Nucleus accumbens (tissue), 56 donors: ENCODE data around the gene EPG5.
"Not testable (repeated sequence)": the region's sequence is repeated elsewhere in the genome, so short reads cannot be mapped to it uniquely, and the experiment has no call there.

Experiments
- DNase-seq, 56 donors: peaks; one replicate each; lab custom pipeline; 2025; lab: John Stamatoyannopoulos, UW

The EPG5 gene

DNA sequence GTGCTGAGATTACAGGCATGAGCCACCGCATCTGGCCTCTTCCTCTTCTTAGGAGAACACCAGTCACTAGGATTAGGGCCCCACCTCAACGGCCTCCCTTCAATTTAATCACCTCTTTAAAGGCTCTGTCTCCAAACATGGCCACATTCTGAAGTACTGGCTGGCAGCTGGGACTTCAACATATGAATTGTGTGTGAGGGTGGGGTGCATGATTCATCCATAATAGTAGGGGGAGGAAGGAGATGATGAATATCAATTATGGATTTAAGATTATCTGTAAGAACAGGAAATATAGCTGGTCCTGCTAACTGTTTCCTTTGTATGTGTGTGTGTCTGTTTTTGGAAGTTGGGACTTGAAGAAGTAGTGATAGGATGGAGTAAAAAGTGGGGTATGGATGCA lies 14.7 kb upstream of the EPG5 start:
- DNase-seq = no peak

DNA sequence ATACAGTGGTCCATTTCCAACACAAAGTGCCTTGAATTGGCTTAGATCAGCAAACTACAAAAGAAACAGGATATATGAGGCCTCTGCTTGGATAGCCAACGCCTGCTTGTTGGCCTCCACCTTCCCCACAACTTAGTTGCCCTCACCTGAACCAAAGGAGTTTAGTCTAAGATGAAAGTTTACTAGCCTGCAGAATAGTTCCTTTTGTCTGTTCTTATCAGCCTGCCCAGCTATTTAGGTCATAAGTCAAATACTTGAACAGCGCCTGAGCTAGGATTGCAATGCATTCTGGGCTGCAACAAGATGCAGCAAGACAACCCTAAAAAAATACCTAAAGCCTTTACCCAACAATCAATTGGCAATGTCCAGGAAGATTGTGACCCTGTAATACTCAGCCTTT lies 13.1 kb upstream of the EPG5 start:
- DNase-seq = no peak

DNA sequence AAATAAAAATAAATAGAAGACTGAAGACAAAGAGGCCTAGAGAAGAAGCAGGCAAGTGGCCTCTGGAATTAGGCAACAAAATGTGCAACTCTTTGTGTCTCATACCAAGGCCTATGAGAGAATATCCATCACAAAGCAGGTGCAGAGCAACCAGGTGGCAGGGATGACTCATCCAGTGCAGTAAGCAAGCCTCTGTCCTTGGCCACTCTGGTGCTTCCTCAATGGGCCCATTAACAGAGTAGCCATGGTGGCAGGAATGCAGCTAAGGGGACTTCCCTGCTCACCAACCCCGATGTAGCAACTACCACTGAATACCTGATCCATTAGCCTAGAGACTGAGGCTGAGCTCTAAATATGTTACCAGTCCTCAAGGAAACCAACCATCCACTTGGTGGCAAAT lies 11.0 kb upstream of the EPG5 start:
- DNase-seq = no peak

DNA sequence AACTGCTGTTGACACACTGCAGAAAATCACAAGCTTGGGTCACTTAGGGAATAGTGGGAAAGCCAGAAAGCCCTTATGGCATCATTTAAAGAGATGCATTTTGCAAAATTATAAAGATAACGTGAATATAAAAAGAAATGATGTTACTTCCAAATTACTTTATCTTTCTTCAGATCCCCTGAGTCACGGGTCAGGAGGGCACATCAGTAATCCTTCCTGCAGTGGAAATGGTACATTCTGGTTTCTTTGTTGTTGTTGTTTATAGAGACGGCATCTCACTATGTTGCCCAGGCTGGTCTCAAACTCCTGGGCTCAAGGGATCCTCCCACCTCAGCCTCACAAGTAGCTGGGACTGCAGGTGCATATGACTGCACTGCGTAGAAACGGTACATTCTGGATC lies 9.8 kb upstream of the EPG5 start:
- DNase-seq = no peak

DNA sequence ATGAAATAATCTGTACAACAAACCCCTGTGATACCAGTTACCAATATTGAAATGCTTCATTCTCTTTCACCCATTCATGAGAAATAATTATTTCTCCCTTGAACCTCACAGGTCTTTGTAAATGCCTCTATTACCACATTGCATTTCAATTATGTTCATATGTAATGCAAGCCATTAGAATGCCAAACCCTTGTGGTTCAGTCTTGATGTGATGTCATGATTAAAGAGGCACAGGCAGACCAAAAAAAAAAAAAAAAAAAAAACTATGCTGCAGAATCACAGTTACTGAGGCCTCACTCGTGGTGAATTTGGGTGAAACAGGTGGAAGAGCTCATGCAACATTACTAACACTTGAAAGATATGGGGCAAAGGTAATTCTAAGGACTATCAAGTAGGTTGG lies 9.4 kb upstream of the EPG5 start:
- DNase-seq = no peak

DNA sequence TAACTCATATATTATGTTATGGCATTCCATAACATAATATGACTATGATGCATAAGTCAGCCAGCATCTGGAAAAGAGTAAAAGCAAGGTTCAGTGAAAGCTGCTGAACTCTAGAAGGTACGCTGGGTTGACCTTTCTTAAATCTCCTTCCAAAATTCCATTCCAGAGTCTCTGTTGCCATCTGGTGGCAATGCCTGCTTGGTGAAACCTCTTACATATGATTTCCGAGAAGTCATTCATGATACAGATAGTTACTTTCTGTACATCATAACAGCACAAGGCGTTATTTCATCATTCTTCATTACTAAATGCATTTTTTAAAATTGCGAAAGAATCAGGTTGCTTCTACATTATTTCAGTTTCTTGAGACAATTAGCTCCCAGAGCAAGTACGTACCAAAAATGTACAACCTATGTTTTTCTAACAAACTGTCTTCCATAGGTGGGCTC lies 7.0 kb upstream of the EPG5 start:
- peak in 34 of 56 donors; percentile 1 to 74 (median 10) for DNase-seq

DNA sequence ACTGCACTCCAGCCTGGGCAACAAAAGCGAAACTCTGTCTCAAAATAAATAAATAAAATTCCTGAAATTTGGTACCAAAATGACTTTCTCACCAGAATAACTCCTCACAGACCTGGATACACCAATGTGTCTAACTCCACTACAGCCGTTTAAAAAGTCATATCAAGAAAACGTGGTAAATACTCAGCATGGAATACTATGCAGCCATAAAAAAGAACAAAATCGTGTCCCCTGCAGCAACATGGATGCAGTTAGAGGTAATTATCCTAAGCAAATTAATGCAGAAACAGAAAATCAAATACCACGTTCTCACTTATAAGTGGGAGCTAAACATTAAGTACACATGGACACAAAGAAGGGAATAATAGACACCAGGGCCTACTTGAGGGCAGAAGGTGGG lies 2.2 kb downstream of the EPG5 start:
- DNase-seq = not testable (repeated sequence)

DNA sequence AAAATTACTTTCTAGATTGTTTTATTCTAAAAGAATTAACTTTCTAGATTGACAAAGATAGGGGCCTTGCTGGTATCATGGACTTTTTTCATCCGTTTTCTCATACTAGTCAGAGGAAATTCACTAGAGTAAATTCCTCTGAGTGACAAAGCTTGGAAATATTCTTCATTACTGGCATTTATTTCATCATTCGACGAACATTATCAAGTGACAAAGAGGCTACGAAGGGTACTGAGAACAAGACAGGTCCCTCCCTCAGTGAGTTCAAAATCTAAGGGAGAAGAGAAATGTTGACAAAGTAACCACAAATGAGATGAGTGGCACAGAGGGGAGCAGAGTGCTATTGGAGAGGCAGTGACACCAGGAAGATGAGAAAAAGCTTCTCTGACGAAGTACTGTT lies 4.3 kb downstream of the EPG5 start:
- no peak for DNase-seq

DNA sequence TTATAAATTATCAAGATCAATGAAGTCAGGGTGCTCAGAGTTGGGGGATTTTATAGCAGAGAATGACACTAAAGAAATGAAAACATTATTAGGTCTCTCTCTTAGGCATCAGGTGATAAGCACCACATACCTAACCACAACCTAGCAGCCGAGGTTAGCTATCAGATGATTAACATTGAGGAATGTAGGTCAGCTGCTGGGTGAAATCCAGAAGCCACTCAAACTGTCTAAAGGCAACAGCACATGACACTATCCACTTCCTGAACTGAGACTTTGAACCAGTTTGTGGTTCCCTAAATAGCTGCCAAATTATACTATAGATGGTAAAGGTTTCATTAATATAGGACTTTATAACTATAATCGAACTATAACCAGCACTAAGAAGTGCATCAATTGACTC lies 4.7 kb downstream of the EPG5 start:
- DNase-seq = no peak

DNA sequence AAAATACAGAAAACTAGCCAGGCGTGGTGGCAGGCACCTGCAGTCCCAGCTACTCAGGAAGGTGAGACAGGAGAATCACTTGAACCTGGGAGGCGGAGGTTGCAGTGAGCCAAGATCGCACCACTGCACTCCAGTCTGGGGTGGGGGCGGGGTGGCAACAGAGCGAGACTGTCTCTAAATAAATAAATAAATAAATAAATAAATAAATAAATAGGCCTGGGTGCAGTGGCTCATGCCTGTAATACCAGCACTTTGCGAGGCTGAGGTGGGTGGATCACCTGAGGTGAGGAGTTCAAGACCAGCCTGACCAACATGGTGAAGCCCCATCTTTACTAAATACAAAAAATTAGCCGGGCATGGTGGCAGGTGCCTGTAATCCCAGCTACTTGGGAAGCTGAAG lies 7.6 kb downstream of the EPG5 start:
- DNase-seq = not testable (repeated sequence)

DNA sequence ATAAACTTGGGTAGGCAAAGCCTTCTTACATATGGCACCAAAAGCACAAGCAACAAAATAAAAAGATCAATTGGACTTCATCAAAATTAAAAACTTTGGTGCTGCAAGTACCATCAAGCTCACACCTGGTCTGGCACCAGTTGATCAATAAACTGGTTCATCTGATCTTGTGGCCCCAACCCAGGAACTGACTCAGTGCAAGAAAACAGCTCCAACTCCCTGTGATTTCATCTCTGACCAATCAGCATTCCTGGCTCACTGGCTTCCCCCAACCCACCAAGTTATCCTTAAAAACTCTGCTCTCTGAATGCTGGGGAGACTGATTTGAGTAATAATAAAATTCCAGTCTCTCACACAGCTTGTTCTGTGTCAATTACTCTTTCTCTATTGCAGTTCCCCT lies 8.4 kb downstream of the EPG5 start:
- no peak for DNase-seq

DNA sequence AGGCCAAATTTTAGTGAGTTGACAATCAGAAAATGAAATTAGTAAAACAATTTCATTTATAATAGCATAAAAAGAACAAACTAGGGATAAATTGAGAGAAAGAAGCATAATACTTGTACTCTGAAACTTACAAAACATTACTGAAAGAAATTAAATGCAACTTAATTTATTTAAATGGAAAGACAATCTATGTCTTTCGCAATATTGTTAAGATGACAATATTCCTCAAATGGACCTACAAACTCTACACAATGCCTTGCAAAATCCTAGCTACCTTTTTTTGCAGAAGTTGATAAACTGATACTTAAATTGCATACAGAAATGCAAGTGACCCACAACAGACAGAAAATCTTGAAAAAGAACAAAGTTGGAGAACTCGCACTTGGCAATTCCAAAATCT lies 9.1 kb downstream of the EPG5 start:
- no peak for DNase-seq

DNA sequence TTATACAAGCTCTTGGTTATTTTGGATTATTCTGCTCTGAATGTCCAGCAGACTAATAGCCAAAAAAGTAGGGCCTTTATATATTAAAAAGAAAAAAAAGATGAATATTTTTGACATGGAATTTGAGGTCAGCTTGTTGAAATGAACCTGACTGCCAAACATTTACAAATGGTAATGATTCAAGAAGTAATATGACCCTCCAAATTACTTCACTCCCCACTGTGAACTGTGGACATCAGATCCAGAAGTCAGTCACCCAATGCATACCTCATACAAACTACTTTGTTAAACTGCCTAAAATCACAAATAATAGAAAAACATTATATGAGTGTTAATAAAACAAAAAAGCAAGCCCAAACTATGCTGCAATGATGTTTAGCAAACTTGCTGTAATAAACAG lies 10.0 kb downstream of the EPG5 start:
- no peak for DNase-seq

DNA sequence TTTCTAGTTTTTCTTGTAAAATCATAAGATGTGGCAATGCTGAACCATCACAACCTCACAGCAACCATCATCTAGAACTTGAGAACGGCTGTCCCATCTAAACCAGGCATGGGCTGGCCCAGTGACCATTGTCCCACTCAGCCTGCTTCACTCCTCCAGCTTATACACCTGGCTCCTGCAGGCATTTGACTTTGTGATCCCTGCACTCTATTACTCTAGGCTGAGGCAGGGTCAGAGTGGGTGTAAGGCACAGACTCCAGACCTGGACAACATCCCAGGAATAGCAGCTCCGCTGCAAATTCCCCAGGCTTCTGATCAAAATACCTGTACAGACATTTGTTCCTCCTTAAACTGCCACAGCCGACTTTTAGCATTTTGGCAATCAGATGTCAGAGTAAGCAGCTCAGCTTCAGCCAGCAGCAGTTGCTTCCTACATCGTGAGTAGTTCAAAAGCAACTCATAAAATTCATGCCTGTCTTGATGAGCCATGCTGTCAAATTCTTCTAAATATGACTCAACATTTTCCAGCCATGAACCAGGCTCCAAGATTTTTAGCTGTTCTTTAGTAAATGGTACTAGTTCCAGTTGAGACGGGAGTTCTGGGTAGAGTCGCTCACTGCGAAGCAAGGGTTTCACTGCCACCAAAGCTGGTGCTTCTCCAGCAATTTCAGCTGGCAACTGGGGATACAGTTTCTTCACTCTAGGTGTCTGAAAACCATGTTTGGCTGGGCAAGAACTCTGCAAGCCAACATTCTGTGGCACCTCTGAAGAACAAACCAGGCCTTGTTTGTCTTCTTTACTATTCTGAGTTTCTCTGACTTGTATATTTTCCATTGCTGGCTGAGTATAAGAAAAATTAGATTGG lies 12.8 kb downstream of the EPG5 start:
- peak in 17 of 56 donors; percentile 2 to 69 (median 17) for DNase-seq

DNA sequence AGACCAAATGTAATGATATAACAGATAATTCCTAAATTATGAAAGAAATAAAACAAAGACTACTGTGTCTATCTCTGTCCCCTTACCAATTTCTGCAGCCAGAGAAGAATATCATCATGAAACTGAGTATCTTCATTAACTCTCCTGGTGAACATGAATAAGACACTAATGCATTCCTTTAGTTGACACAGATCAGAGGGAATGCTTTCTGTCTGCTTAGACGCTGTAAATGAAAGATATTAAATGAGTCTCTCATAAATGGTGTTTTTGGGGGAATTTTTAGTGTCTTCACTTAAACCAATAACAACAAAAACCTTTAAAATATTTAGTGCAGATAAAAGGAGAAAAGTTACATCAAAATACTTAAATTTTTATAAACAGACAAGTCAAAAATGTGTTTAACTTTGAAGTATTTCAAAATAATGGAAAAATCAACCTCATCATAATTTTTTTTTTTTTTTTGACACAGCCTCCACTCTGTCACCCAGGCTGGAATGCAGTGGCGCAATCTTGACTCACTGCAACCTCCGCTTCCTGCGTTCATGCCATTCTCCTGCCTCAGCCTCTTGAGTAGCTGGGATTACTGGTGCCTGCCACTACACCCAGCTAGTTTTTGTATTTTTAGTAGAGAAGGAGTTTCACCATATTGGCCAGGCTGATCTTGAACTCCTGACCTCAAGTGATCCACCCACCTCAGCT lies 16.0 kb downstream of the EPG5 start:
- DNase-seq = peak in 6 of 56 donors; percentile 4 to 22 (median 10)

DNA sequence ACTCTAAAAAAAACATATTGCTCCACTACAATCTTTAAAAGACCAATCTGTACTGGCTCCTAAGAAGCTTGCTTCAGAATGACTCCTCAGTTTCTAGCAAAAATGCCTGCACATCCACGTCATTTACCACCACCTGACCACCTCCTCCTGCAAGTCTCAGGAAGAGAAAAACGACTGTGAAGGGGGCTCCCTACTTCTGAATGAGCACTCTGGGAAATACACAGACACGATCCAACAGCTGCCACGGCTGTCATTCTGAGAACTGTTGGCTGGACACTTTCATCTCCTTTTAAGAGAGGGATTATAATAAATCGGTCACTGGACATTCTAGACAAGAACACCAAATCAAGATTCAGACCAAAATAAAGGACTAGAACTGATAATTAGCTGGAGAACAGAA lies 21.5 kb downstream of the EPG5 start:
- DNase-seq = no peak

DNA sequence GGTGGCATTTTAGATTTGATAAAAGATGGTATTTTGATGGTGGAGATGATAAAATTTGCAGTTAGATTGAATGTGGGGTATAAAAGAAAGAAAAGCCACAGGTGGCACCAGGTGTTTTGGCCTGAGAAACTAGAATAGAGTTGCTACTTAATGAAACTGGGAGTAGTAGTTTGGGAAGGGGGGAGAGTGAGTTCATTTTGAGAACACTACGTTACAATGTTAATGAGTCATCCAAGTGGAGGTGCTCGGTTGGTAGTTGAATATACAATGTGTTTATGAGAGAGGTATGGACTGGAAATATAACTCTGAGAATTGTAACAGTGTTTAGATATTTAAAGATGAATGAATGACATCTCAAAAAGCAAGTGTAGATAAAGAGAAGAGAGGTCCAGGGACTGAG lies 26.4 kb downstream of the EPG5 start:
- no peak for DNase-seq

DNA sequence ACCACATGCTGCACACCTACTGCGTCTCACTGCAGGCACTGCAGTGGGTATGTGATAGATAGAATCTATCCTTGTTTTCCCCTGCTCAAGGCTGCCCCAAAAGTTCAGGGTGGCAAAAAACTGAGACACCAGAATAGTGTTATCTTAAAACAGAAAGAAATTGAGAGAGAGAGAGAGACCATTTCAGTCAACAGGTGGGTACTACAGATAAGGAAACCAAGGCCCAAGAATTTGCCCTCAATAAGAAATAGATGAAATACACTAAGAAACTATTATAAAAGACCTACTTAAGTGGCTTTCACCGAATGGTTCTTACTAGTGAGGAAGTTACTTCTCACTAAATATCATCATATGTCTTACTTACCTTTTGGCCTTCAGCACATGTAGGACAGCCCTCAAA lies 27.9 kb downstream of the EPG5 start:
- DNase-seq = no peak

DNA sequence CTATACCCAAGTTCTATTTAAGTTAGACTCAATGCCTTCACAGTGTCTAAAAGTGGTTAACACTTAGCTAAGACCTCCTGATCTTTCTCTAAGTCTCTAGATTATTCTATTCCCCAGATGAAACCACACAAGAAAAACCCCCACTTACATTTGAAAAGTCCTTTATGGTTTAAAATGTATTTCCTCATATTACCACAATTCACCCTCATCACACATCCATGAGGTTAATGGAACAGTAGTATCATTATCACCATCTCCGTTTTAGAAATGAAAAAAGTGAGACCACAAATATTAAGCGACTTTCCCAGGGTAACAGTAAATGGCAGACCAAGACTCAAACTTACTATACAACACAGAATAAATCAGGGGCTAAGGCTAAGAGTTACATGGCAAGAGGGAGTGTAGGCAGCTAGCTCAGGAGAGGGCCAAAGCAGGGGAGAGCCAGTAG lies 28.6 kb downstream of the EPG5 start:
- no peak for DNase-seq

DNA sequence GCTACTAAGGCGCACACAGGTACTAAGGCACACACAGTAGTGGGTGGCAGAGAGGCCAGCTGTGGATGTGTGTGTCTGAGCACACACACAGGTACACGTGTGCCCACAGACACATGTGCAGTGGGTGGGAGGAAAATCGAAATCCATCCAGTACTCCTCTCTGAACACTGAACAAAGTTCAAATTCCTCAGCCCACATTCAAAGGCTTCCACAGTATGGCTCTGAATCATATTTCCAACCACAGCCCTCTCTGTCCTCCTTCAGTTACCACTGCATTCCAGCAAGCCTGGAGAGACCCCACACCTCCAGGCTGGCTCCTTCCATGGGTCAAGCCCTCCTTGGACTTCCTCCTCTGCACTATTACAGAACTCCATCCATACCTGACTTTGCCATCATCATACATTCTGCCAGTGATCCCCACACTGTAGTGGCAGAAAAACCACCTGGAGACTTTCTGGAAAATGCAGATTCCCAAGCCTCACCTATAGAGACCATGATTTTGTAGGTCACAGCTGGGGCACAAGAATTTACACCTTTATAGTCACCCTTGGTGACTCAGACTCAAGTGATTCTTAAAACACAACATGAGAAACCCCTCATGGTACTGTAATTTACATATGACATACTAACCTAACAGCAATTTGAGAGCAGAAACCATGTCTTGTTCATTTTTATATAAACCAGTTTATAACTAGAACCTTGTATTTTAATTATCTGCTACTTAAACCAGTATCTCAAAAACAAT lies 31.4 kb downstream of the EPG5 start:
- no peak for DNase-seq

DNA sequence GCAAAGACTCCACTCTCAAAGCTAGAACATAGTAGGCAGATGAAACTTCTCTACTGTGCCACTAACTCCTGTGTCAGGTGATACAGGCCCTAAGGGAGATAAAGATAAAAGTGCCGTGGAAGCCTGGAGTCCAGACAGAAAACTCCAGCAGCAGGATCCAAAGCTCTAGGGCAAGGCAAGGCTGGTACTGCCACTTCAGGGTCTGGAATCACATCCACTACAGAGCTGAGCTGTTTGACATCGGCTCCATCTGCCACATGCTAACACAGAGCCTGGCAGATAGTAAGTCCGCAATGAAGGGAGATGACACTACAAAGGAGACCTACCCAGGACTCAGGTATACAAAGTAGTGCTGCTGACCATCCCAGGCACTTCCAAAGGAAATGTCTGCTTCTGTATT lies 34.4 kb downstream of the EPG5 start:
- no peak for DNase-seq
